Hematopoietic multipotent progenitor cell treated with erythropoietin and hydrocortisone succinate and interleukin-3 and kit ligand, for 17 days (in vitro differentiated cells): Measurements from ENCODE around the gene SP140L.
"Not testable (repeated sequence)": the region's sequence is repeated elsewhere in the genome, so short reads cannot be mapped to it uniquely, and the experiment has no call there.

ENCODE experiments used
- DNase-seq: peaks from one replicate; pipeline ENCODE4 v3.0.0-alpha.2; 2015; ENCODE audit warnings: low spot score

Gene SP140L

DNA sequence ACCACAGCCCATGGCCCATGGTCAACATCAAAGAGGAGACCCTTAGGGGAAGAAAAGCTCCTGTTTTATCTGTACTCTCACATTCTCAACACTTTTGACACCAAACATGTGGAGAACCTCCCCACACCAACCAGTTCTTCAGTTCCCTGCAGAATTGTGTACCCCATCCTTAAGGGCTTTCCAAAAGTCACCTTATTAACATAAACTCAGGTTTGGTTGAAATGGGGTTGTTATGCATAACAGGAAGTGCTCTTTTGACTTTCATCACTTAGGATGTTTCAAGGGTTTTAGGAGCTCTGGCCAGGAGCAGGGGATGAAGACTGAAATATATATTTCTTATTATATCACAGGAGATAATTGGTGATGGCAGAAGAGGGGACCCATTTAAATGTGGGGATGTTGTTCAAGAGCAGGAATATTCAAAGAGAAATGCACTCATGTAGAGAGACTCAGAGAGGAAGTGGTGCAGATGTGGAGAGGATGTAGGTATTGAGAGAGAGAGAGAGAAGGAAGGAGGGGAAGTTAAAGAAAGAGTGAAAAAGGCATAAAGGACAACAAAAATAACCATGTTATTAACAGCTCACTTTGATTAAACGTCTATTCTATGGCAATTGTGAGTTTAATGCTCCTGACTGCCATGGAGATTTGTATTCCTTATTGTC is 35.2 kb downstream of the SP140L start:
- no peak for DNase-seq

DNA sequence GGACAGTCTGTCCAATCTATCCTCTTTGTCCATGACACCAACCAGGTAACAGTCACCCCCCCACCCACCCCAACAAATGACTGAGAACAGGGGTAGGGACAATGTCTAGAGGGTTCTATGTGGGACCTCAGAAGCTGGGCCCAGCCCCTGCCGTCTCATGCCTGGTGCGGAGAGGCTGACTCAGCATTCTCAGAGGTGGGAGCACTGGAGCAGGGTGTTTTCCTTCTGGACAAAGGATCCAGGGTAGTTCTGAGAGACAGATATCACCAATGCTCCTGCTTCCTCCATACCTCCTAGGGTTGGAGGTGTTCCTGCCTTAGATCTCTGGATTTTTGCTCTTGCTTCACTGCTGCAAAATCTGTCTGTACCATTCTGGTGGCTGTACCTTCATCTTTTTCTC is 55.1 kb downstream of the SP140L start:
- no peak for DNase-seq

DNA sequence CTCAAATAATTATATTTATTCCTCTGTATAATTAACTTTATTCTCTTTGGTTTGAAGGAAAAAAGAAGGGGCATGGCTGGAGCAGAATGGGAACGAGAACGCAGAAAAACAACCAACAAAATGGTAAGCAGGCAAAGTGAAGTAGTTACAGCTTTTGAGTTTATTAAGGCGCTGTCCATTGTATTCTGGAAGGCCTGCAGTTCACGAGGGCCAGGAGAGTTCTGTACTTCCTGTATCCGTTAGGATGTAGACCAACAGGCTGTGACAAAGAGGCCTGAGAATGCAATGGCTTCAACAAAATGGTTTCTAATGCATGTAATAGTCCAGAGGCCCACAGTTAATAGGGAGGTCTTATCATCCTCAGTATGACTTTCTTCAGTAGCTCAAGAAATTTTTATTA is 56.5 kb downstream of the SP140L start:
- DNase-seq: no peak

GRCh38 chr2:230384986-230385385 is 58.0 kb downstream of the SP140L start:
- DNase-seq: no peak

GRCh38 chr2:230394301-230394700 is 67.3 kb downstream of the SP140L start:
- DNase-seq: no peak

GRCh38 chr2:230398698-230399097 is 71.7 kb downstream of the SP140L start:
- peak; percentile 37 for DNase-seq

- DNase-seq: no peak
Observed at GRCh38 chr2:230400041-230400440, 73.0 kb downstream of the SP140L start.

DNA sequence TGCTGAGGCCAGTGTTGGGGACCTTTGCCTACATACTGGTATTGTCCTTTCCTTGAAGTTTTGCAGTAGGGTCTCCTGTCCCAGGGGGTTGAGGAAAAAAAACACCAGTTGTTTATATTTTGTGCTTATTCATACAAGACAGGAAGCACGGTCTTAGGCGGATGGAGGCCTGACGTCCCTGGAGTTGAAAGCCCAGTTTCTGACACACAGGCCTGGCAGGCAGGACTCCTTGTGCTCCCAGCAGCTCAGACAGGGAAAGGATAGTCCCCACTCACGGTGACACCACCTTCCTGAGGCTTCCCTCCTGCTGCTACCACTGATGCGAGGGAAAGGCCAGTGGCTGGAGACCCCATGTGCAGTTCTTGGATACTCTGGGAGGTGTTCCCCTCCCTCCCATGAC is 73.5 kb downstream of the SP140L start:
- no peak for DNase-seq

- DNase-seq: not testable (repeated sequence)
Observed at GRCh38 chr2:230401026-230401425, 74.0 kb downstream of the SP140L start.

DNA sequence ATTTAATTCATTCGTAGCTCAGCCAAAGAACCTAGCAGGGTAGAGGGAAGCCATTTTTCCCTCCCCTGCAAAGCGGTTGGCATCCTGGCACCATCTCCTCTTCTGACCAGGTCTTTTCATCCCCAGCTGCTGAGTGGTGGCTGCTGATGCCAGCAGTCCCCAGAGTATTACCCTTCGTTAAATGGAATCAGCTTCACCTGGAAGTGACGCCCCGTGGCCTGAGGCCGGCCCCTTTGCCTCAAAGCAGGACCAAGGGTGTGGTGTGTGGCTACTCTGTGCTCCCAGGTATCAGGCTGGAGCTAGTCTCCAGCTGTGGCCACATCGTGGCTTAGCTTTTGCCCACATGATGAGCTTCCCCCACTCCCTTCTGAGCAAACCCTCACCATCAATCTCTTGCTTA is 76.8 kb downstream of the SP140L start:
- DNase-seq: no peak

- no peak for DNase-seq
Observed at GRCh38 chr2:230405824-230406223, 78.8 kb downstream of the SP140L start.

- no peak for DNase-seq
Observed at GRCh38 chr2:230408244-230408842, 81.3 kb downstream of the SP140L start.

DNA sequence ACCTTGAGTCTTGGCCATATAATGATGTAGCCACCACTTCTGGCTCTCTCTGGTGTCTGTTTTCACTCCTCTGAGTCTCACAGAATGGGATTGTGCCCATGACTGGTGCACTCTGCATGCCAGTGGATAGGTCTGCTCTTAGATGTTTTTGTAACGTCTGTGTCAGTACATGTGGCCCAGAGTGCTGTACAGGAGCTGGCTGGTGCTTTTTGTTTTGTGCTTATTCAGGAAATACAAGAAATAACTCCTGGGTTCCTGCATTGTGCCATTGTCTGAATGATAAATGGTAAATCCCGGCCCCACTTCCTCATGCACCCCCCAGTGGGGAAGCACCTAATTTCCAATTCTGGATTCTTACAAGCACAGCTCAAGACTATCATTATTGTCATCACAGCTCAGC is 82.3 kb downstream of the SP140L start:
- not testable (repeated sequence) for DNase-seq

DNA sequence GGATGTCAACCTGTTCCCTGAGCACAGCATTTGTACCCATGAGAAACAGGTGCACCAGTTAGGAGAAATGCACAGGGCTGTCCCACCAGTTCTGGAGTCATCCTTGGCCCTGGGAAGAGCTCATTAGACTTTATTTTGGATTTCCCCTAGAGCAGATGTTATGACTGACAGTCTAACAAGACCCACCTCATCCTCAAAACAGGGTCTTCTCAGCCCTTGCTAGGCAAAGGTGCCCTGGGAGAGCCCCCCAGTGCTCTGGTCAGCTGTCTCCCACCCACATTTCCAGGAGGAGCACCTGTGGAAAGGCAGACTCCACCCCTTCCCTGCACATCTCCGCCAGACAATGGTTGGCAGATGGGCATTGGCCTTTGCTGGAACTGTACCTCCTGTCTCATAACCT is 83.3 kb downstream of the SP140L start:
- DNase-seq: no peak

GRCh38 chr2:230410861-230411569 is 84.0 kb downstream of the SP140L start:
- no peak for DNase-seq

DNA sequence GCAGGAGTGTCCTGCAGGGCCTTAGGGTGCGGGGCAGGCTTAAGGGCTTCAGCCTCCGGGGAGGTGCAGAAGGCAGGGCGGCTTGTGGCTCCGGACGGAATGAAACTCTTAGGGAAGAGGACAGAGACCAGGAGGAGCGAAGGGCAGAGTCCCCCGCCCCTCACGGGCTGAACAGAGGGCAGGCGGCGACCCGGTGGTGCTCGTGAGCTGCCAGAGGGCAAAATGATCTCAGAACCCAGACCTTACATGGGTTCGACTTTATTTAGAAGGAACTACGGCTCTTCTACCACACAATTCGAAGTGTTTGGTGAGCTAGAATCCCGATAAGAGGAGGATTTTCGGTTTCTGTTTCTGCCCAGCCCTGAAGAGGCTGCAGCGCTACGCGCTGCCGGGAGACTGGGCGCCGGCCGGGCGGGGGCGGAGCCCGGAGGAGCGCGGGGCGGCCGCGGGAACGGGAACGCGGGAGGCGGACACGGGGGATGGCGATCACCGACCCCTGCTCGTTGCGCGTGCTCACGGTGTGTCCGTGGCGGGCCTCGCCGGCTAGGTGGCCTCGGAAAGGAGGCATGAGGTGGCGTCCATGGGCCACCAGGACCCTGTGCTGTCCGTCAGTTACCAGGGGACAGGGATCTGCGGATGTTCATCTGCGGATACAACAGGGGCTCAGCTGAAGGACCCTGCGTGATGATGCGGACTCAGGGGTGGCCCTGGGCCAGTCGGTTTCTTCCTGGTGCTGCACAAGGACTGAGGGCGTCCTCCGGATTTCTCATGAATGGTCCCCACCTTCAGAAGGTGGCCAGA is 84.8 kb downstream of the SP140L start:
- DNase-seq: peak; percentile 70

GRCh38 chr2:230412371-230412711 is 85.3 kb downstream of the SP140L start:
- no peak for DNase-seq

DNA sequence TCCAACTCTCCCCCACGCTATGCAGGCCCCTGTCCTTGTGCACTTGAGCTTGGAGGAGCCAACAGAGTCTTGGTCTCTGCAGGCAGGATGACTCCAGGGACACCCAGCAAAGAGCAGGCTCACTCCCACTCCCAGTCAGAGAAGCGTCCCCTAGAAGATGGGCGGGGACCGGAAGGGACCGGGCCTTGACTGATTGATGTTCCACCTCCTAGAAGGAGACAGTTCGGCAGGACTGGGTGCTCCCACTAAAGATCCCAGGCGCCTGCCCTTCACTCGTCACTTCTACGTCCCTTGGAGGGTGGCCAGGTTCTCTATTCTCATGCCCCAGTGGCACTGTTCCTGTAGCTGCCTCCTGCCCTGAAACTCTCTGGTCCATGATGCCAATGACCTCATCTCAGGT is 85.9 kb downstream of the SP140L start:
- DNase-seq: no peak

GRCh38 chr2:230413479-230413878 is 86.5 kb downstream of the SP140L start:
- no peak for DNase-seq

DNA sequence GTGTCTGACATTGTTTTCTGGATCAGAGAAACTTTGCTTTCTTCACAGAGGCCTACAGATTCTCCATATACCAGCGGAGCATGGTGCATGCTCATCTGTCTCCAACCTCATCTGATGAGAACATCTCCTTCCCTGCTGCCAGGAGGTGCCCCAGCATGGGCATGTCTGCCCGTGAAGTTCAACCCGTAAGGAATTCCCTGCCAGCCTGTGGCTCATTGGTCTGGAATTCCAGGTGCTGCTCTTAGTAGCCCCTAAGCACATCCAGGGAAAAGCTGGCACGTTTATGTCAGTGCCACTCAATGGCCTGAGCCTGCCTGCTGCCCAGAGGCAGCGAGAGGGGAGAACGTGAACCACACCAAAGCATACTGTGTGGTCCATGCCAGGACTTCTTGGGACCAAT is 87.3 kb downstream of the SP140L start:
- no peak for DNase-seq

GRCh38 chr2:230416061-230416721 is 89.2 kb downstream of the SP140L start, which contains the start of gene SP100:
Gene SP100 (plus strand): TSS chr2:230416201. CDS start chr2:230416297, 96 bp downstream.
- DNase-seq: peak; percentile 85

DNA sequence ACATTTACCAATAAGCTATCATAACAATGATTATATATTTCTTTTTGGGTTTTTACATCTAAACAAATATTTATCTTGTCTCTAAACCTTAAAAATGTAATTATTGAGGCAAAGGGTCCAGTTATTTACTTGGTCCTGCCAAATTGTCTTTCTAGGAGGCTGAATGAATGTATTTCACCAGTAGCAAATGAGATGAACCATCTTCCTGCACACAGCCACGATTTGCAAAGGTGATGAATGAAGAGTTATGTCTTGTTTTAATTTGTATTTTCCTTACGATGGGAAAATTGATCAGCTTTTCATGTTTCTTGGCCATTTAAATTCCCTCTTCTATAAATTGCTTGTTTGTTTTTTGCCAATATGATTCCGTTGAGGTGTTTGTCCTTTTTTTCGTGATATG is 90.4 kb downstream of the SP140L start:
- peak; percentile 33 for DNase-seq
